Measurements from ENCODE around the gene CHRM5. TPM values are rescaled to one million over a fixed set of nuclear protein-coding genes. Genes with fewer than 3 reads are reported as not detected.
A peak's percentile ranks its signal among the peaks of the same experiment; 100 is the strongest.
"Not testable (repeated sequence)": the region's sequence is repeated elsewhere in the genome, so short reads cannot be mapped to it uniquely, and the experiment has no call there.

Gene CHRM5
- polyA plus RNA-seq, 1 experiment = 0.04 TPM

- ChIA-PET POLR2A (no interaction called here), CTCF (interaction anchor here (0.7 to 1.7 kb wide), 5 partner anchors 8 to 248 kb away, joined by 3 to 8 read pairs (median 3); no protein-coding TSS in a partner anchor)
- no peak for TF ChIP-seq CTCF (IDR thresholded peaks at IDR 0.05; ENCODE audit: insufficient read depth, low read depth, low read length)
Observed at GRCh38 chr15:33985751-33986150, 17.5 kb downstream of the CHRM5 start.

GRCh38 chr15:33987444-33987843, 19.1 kb downstream of the CHRM5 start:
- no peak for DNase-seq (ENCODE audit: low read depth)
- ChIA-PET POLR2A (no interaction called here), CTCF (no interaction called here)
- no peak overlapping the region for H3K4me3 ChIP-seq (ENCODE audit: low read depth, low read length)
- no peaks in the 10 kb centered on the region for H3K27me3 ChIP-seq (ENCODE audit: control insufficient read depth, insufficient read depth, low read length)
- TF ChIP-seq CTCF (IDR thresholded peaks at IDR 0.05; ENCODE audit: insufficient read depth, low read depth, low read length) = no peak
- no peaks in the 10 kb centered on the region for H3K36me3 ChIP-seq (ENCODE audit: control insufficient read depth, insufficient read depth, low read length)

More at GRCh38 chr15:33985751-33986150, 17.5 kb downstream of the CHRM5 start:
- no peak for DNase-seq (ENCODE audit: low read depth)
- Histone ChIP-seq H3K36me3 (ENCODE audit: control insufficient read depth, insufficient read depth, low read length) (no peaks in the 10 kb centered on the region), H3K27me3 (ENCODE audit: control insufficient read depth, insufficient read depth, low read length) (no peaks in the 10 kb centered on the region), H3K4me3 (ENCODE audit: low read depth, low read length) (no peak overlapping the region)

GRCh38 chr15:33988384-33988783, 20.1 kb downstream of the CHRM5 start:
- TF ChIP-seq CTCF (IDR thresholded peaks at IDR 0.05; ENCODE audit: insufficient read depth, low read depth, low read length) = no peak
- H3K27me3 ChIP-seq (ENCODE audit: control insufficient read depth, insufficient read depth, low read length) = no peaks in the 10 kb centered on the region
- no peak overlapping the region for H3K4me3 ChIP-seq (ENCODE audit: low read depth, low read length)
- no peaks in the 10 kb centered on the region for H3K36me3 ChIP-seq (ENCODE audit: control insufficient read depth, insufficient read depth, low read length)
- ChIA-PET POLR2A (no interaction called here), CTCF (no interaction called here)
- DNase-seq (ENCODE audit: low read depth) = no peak

- Histone ChIP-seq H3K4me3 (ENCODE audit: low read depth, low read length) (no peak overlapping the region), H3K36me3 (ENCODE audit: control insufficient read depth, insufficient read depth, low read length) (no peaks in the 10 kb centered on the region), H3K27me3 (ENCODE audit: control insufficient read depth, insufficient read depth, low read length) (no peaks in the 10 kb centered on the region)
- no peak for DNase-seq (ENCODE audit: low read depth)
- POLR2A ChIA-PET = no interaction called here
- TF ChIP-seq CTCF (IDR thresholded peaks at IDR 0.05; ENCODE audit: insufficient read depth, low read depth, low read length) = peak; percentile 56
- CTCF ChIA-PET = interaction anchor here (0.6 to 5.0 kb wide), 8 partner anchors 8 to 294 kb away, joined by 3 to 41 read pairs (median 4); partner anchors contain the start of gene CHRM5
Observed at GRCh38 chr15:33994005-33994615, 25.8 kb downstream of the CHRM5 start.

- H3K27me3 ChIP-seq (ENCODE audit: control insufficient read depth, insufficient read depth, low read length); H3K4me3 ChIP-seq (ENCODE audit: low read depth, low read length); POLR2A ChIA-PET; DNase-seq (ENCODE audit: low read depth); H3K36me3 ChIP-seq (ENCODE audit: control insufficient read depth, insufficient read depth, low read length): not testable (repeated sequence)
- CTCF ChIA-PET = interaction anchor here (1.3 to 1.4 kb wide), 2 partner anchors 14 to 257 kb away, joined by 3 to 6 read pairs; no protein-coding TSS in a partner anchor
Observed at GRCh38 chr15:33995666-33996065, 27.4 kb downstream of the CHRM5 start.

GRCh38 chr15:34001536-34001935, 33.2 kb downstream of the CHRM5 start:
- ChIA-PET CTCF (interaction anchor here (1.2 kb wide), 1 partner anchor 263 kb away, joined by 3 read pairs; no protein-coding TSS in a partner anchor), POLR2A (interaction anchor here (0.6 kb wide), 1 partner anchor 227 kb away, joined by 4 read pairs; no protein-coding TSS in a partner anchor)
- no peaks in the 10 kb centered on the region for H3K36me3 ChIP-seq (ENCODE audit: control insufficient read depth, insufficient read depth, low read length)
- TF ChIP-seq CTCF (IDR thresholded peaks at IDR 0.05; ENCODE audit: insufficient read depth, low read depth, low read length) = no peak
- H3K27me3 ChIP-seq (ENCODE audit: control insufficient read depth, insufficient read depth, low read length) = no peaks in the 10 kb centered on the region
- peak; percentile 28 for DNase-seq (ENCODE audit: low read depth)
- H3K4me3 ChIP-seq (ENCODE audit: low read depth, low read length) = no peak overlapping the region

All from BJ (cell line).